DMS53 treated with DMSO at 0.1 percent for 48 hours (cell line): Measurements from ENCODE around the gene PNPLA2.
A peak's percentile ranks its signal among the peaks of the same experiment; 100 is the strongest.

Source experiments
- DNase-seq: peaks from one replicate; lab custom pipeline; 2025; ENCODE audit not compliant: unreplicated experiment; lab: John Stamatoyannopoulos, UW

Gene PNPLA2

DNA sequence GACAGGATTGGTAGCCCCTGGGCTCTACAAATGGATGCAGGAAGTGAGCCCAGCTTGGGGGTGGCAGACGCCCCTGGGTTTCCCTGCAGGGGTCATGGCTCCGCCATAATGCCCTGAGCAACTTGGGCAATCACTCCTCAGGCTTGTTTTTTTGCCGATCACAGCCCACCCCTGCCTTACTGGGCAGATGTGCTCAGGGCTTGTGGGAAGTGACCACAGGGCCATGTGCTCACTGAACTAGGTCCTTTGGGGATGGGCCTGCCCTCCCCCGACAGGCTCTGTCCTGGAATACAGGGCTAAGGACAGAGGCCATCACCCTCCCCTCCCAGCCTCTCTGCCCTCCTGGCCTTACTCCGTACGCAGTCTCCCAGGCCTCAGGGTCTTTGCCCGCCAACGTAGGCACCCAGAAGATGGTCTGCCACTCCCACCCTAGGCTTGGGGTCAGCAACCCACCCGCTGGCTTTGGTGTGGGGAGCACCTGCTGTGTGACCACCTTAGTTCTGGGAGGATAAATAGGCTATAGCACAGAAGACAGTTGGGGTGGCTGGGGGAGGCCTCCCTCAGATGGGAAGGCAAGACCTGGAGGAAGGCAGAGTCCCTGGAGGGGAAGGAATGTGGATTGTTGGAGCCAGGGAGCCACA is 5.1 kb upstream of the PNPLA2 start:
- no peak for DNase-seq

DNA sequence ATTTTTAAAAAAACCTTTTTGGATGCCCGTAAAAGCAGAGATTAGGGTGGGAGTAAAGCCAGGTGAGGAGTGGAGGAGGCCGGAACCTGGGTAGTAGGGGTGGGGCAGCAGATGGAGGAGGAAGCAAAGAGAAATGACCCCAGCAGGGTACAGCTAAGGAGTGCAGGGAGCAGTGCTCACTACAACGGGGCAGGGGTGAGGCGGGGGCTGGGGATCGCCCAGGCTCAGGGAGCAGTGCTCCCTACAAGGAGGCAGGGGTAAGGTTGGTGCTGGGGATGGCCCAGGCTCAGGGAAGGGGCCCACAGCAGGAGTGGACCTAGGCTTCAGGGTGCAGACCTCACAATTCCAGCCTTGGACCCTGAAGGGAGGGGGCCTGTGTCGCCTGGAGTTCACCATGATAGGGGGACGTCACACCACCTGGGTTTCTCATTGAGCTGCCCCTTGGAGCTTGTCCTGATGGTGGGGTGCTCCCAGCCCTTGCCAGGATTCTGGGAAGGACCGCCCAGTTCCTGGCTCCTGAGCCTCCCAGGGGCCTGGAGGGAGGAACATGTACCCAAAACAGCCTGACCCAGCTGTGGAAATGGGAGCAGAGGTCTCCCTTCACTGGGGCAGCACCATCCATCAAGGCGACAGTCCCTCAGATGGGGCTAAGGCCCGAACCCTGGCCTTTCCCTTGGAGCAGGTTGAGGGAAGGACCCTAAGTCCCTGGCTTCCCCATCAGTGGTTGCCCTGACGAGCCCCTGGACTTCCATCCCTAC is 2.9 kb upstream of the PNPLA2 start:
- no peak for DNase-seq

DNA sequence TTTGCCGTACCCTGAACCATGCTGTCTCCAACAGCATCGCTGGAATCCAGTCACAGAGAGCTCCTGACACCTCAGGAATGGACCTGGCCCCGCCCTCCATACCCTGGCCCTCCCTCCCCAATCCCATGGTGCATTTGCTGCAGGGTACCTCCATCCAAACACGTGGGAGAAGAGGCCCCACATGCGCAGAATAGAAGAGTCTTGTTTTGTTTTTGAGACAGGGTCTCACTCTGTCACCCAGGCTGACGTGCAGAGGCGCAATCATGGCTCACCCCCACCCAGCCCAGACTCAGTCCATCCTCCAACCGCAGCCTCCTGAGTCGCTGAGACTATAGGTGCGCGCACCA is 2.3 kb upstream of the PNPLA2 start:
- no peak for DNase-seq

DNA sequence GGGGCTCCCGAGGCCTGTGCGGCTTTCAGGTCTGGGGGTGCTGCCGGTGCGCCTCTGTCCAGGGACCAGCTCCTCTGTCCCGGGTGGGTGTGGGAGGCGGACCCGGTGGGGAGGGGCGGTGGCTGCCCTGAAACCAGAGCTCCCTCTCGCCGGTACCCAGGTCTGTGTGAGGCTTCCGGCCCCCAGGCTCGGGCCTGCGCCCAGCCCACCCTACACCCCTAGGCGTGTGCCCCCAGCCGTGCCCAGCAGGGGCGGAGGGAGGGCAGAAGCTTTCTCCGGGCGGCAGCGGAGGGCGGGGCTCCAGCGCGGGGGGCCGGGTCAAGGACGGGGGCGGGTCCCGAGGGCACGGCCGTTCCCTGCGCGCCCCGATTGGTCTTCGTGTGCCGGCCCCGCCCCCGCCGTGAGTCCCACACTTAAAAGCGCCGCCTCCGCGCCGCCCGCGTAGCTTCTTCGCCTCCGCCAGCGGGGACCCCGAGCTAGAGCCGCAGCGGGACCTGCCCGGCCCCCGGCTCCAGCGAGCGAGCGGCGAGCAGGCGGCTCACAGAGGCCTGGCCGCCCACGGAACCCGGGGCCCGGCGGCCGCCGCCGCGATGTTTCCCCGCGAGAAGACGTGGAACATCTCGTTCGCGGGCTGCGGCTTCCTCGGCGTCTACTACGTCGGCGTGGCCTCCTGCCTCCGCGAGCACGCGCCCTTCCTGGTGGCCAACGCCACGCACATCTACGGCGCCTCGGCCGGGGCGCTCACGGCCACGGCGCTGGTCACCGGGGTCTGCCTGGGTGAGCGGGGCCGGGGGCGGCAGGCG is 616 bp downstream of the PNPLA2 start:
- peak; percentile 82 for DNase-seq

DNA sequence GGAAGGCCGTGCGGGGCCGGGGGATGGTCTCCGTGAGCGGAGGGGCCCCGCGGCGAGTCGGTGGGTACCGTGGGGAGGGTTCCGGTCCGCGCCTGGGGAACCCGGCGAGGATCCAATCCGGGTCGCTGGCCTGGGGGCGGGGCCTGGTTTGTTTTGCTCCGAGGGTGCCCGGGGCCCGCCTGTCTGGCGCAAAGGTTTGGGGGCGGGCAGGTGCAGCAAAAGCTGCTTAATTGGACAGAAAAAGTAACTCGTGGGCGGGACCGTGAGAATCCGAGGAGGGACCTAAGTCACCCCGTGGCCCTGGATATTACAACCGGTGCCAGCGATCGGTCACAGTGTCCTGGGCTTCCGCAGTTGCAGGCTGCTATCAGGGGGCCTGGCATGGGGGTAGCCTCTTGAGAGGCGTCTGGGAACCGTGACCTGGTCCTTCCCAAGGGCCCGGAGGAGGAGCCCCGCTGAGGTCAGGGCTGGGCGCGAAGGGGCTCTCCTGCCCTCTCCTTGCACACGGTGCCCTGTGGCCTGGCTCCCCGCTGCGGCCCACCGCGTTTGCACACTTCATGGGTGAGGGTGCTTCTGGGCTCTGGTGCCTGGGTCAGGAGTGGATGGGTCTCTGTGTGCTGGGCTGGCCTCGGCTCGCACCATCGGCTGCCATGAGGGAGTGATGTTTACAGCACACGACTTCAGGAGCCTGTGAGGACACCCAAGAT is 1.4 kb downstream of the PNPLA2 start:
- peak; percentile 94 for DNase-seq

DNA sequence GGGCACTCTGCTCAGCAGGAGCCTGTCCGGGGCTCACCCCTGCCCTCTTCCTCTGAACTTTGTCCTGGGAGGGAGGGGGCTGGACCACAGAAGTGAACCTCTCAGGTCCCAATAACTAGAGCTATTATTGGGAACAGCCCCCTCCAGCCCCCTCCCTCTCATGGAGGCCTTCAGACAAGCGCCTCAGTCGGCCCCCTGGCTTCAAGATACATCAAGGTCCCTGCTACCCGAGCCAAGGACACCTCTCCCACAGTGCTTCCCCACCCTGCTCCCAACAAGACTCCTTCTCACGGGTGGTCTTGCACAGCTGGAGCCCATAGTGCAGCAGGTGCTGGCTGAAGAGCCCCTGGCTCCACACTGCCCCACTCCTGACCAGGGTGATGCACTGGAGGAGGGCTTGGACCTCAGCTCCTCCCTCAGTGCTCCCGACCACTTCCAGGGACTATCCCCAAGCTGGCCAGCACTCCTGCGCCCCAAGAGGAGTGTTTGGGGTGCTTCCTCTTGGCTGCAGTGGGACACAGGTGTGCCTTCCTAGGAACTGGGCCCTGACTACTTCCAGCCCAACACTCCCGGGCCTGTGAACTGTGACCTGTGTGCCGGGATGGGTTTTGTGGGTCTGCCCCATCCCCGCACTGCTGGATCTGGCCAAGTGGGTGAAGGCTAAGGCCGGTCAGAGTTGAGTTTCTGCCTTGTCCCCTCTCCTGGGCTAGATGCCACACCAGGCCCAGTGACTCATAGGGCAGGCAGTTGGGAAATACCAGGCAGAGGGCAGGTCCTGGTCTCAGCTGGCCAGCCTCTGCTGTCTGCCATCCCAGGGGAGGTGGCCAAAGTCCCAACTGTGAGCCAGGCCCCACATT is 2.2 kb downstream of the PNPLA2 start:
- DNase-seq: peak; percentile 37

DNA sequence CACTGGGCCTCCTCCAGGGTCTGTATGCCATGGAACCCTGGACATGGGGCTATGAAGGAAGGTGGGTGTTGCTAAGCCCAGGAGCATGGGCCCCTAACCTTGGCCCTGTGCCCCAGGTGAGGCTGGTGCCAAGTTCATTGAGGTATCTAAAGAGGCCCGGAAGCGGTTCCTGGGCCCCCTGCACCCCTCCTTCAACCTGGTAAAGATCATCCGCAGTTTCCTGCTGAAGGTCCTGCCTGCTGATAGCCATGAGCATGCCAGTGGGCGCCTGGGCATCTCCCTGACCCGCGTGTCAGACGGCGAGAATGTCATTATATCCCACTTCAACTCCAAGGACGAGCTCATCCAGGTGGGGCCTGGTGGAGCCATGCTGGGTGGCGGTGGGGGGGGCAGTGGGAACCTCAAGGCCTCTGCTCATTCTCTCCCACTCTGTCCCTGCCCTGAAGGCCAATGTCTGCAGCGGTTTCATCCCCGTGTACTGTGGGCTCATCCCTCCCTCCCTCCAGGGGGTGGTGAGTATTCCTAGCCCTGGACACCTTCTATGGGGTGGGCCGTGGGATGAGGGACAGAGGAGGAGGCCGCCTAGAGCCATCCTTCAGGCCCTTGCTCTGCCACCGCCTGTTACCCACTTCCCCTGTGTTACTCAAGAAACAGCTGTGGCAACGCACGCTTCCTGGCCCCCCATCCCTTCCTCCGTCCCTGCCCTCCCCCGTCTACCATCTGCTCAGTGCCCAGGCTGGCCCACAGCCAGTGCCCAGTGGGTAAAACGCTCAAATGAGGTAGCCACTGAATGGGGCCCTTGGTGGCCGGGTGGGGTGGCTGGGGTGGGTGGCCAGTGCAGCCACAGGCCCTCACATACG is 3.0 kb downstream of the PNPLA2 start:
- no peak for DNase-seq

DNA sequence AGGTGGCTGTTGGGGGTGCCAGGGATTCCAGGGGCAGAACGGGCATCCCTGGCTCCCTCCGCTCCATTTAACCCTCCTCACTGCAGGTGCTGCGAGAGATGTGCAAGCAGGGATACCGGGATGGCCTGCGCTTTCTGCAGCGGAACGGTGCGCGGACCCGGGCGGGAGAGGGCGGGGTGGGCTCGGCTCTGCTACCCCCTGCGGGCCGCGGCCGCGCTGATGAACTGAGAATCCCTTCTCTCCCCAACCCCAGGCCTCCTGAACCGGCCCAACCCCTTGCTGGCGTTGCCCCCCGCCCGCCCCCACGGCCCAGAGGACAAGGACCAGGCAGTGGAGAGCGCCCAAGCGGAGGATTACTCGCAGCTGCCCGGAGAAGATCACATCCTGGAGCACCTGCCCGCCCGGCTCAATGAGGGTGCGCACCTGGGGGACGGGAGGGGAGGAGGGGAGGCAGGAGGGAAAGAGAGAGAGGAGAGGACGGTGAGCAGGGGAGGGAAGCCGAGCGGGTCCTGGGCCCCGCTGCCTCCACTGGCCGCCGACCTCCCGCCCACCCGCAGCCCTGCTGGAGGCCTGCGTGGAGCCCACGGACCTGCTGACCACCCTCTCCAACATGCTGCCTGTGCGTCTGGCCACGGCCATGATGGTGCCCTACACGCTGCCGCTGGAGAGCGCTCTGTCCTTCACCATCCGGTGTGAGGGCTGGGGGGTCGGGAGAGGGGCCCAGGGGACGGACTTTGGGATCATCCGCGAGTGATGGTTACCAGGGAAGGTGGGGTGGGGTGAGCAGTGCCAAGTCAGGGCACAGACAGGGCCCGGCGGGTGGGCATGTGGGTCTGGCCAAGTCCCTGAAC is 5.0 kb downstream of the PNPLA2 start:
- DNase-seq: peak; percentile 68

DNA sequence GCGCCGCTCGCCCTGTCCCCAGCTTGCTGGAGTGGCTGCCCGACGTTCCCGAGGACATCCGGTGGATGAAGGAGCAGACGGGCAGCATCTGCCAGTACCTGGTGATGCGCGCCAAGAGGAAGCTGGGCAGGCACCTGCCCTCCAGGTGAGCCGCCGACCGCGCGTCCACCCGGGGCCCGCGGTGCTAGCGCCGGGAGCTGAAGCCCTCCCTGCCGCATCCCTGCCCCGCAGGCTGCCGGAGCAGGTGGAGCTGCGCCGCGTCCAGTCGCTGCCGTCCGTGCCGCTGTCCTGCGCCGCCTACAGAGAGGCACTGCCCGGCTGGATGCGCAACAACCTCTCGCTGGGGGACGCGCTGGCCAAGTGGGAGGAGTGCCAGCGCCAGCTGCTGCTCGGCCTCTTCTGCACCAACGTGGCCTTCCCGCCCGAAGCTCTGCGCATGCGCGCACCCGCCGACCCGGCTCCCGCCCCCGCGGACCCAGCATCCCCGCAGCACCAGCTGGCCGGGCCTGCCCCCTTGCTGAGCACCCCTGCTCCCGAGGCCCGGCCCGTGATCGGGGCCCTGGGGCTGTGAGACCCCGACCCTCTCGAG is 5.7 kb downstream of the PNPLA2 start:
- DNase-seq: peak; percentile 93

DNA sequence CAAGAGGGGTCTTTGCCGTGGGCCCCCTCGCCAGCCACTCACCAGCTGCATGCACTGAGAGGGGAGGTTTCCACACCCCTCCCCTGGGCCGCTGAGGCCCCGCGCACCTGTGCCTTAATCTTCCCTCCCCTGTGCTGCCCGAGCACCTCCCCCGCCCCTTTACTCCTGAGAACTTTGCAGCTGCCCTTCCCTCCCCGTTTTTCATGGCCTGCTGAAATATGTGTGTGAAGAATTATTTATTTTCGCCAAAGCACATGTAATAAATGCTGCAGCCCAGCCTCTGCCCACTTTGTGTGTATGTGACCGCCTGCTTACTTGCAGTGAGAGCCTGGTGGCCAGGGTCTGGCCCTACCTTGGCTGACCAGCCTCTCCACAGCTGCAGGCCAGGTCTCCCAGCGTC is 6.2 kb downstream of the PNPLA2 start:
- DNase-seq: peak; percentile 56

DNA sequence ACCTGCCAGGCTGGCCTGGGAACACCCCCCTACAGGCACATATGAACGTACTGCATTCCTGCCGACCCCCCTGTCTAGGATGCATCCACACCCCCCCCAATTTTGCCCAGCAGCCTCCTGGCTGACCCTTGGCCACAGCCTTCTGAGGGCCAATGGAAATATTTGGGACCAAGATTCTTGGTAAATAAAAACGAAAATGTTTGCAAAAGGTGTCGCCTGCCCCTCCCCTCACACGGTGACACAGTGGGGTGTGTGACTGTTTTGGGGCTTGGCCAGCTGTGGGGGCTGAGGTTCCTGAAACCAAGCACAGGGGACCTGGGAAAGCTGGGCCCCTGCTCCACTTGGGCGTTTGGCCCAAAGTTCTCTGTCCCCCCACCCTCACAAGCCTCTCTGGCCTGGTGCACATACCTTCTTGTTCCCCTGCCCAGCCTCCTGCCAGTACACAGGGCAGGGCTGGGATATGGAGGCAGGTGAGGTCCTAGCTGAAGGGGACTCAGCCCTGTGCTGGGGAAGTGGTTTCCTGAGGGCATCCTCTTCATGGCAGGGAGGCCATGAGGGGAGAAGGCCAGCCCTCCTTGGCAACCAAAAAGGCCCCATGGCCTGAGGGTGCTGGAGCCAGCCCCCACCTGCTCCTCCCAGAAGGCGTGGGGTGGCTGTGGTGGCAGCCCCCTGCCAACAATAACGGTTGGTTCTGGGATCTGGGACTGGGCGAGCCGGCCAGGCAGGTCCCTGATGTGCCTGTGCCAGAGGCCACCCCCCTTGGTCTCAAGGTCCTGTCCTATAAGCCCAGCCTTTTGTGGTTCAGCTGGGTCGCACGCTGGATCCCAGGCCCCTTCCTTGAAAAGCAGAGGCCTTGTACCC is 6.9 kb downstream of the PNPLA2 start:
- DNase-seq: no peak

DNA sequence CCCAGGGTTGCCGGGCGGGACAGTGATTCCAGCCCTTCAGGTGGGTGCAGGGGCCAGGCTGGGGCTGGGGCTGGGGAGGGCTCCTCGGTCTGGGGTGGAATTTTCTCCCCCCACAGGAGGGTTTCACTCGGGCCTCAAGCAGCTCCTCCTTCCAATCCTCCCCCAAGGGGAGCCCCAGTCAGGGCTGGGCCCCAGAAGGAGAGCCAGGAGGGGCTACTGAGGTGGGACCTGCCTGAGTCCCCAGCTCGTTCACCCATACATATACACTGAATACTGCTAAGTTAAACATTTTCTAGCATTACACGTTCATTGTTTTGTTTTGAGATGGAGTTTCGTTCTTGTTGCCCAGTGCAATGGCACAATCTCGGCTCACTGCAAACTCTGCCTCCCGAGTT is 7.5 kb downstream of the PNPLA2 start:
- DNase-seq: no peak

DNA sequence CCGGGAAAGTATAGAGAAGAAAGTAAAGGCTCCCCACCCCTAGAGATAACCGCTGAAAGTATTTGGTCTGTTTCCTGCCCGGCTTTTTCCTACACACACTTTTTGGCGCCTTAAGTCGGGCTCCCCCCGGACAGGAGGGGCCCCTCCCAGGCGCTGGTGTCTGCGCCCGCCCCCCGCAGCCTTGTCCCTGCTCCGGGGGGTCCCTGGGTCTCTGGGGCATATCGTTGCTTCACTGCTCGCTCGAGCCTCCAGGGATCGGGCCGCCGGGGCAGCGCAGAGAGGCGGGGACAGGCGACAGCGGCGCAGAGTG is 8.1 kb downstream of the PNPLA2 start:
- DNase-seq: no peak

DNA sequence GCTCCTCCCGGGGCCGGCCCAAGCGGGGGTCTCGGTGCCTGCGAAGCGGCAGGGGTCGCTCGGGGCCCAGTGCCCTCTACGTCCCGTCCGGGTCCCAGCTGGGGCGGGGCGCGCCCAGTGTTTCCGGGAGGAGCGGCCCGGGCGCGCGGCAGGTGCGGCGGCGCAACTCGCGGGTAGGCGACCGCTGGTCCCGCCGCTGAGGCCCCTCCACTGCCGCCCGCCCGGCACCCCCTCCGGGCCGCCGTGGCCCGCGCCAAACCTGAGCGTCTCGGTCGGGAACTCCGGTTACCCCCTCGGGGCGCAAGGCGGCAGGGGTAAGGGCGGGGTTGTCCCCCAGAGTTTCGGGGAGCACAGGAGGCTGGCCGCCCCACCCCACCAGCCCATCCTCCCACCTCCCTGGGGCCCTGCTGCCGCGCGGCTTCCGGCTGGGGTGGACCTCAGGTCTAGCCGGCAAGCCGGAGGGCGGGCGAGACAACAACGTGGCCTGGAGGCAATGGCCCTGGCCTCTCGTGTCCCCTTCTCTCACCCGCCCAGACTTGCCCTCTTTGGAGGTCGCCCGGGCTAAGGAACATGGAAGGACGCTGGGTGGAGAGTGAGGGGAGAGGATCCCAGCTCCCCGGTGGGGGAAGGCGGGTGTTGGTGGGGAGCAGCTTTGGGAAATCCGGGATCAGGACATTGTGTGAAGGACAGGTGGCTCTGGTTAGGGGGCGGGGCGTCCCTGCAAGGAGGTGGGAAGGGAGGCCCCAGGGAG is 8.6 kb downstream of the PNPLA2 start:
- DNase-seq: peak; percentile 87

DNA sequence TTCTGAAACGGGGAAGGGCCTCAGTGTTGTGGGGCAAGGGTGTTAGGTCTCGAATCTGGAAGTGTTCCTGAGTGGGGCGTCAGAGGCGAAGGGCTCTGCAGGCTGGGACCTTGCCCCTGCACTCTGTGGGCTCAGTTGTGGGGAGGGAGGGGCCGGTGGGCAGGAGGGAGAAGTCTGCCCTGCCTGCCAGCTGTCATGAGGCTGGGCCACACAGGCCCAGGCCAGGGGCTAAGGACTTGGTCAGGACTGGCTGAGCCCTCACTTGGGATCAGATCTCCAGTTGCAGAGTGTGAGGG is 9.1 kb downstream of the PNPLA2 start, which contains the start of gene CRACR2B:
TSS of gene CRACR2B (plus strand) at position 23 of the 296 bp plus-strand sequence. CDS start 689 bp downstream, outside the sequence.
- peak; percentile 70 for DNase-seq

DNA sequence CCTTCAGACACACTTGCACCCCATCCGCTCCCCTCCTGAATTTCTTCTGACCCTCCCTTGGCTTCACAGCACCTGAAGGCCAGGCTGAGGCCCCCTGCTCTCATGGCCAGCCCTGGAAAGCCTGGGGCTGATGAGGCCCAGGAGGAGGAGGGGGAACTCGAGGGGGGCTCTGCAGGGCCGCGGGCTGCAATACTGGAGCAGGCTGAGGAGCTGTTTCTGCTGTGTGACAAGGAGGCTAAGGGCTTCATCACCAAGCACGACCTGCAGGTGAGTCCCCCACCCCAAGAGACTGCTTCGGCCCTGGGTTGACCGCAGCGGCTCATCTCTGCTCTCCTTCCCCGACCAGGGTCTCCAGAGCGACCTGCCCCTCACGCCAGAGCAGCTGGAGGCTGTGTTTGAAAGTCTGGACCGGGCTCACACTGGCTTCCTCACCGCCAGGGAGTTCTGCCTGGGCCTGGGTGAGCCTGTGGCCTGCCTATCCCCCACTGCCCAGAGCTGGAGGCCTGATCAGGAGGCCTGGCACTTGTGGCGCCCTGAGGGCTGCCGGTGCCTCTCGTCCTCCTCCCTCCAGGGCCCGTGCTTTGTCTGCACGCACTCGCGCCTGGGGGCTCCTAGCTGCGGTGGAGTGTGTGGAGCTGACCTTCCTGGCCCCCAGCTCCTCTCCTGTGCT is 9.9 kb downstream of the PNPLA2 start:
- no peak for DNase-seq
